Heart left ventricle (tissue), 16 donors: ENCODE results near the gene SNX9. TPM values are rescaled to one million over a fixed set of nuclear protein-coding genes. Genes with fewer than 3 reads are reported as not detected.

ENCODE experiments used
- ATAC-seq, 4 donors: fragments of 200-7000 bp; cut with Tn5 transposase; one replicate each; pipeline ENCODE4 v1.9.1; 2020 to 2022; ENCODE audit warnings: moderate library complexity in 4 of 4, mild to moderate bottlenecking in 3 of 4, moderate number of reproducible peaks in 1 of 4
- DNase-seq, 5 donors: peaks; one replicate each; pipeline ENCODE4 v3.0.0-alpha.2; 2020
- H3K27ac ChIP-seq, 12 donors: fragments of 200-600 bp; sonication (generic) in 4 of 12; one replicate each; pipeline versions ENCODE4 v1.5.0 to v1.8.0; 2016 to 2022; ENCODE audit warnings: mild to moderate bottlenecking in 2 of 12
- H3K27me3 ChIP-seq, 9 donors: fragments of 200-600 bp; sonication (generic) in 2 of 9; one replicate each; pipeline versions ENCODE4 v1.5.1 to v1.8.0; 2016 to 2022; ENCODE audit warnings: mild to moderate bottlenecking in 3 of 9
- H3K36me3 ChIP-seq, 9 donors: fragments of 200-600 bp; sonication (generic) in 2 of 9; one replicate each; pipeline versions ENCODE4 v1.5.0 to v1.8.0; 2018 to 2022; ENCODE audit warnings: mild to moderate bottlenecking in 2 of 9
- H3K4me1 ChIP-seq, 12 donors: fragments of 200-600 bp; sonication (generic) in 4 of 12; one replicate each; pipeline versions ENCODE4 v1.5.0 to v1.8.0; 2016 to 2022; ENCODE audit warnings: mild to moderate bottlenecking in 3 of 12
- H3K4me3 ChIP-seq, 12 donors: fragments of 200-600 bp; sonication (generic) in 4 of 12; one replicate each; pipeline versions ENCODE4 v1.5.0 to v1.8.0; 2017 to 2022; ENCODE audit warnings: mild to moderate bottlenecking in 9 of 12, moderate library complexity in 4 of 12
- H3K9me3 ChIP-seq, 12 donors: fragments of 200-600 bp; sonication (generic) in 4 of 12; one replicate each; pipeline versions ENCODE4 v1.5.0 to v1.8.0; 2016 to 2022; ENCODE audit warnings: mild to moderate bottlenecking in 1 of 12
- CTCF ChIP-seq, 12 donors: fragments of 200-600 bp; sonication (generic) in 4 of 12; IDR thresholded peaks; one replicate each; pipeline versions ENCODE4 v1.5.0 to v1.8.0; 2018 to 2022; ENCODE audit warnings: antibody characterized with exemption in 12 of 12, mild to moderate bottlenecking in 5 of 12
- POLR2A ChIP-seq, 2 donors: fragments of 450-650 bp; IDR thresholded peaks; one replicate each; pipeline ENCODE4 v1.6.1; 2017; ENCODE audit warnings: antibody characterized with exemption in 2 of 2, mild to moderate bottlenecking in 2 of 2, moderate library complexity in 2 of 2
- WGBS, 4 donors: extraction: QIAGEN DNeasy Blood & Tissue Kit in 2 of 4; methylation state at CpG; one replicate each; pipeline versions ENCODE4 v1.1.5 to v1.1.7; 2013 to 2018; 5-methylcytosine and 5-hydroxymethylcytosine counted together
- intact Hi-C, 10 donors: fragments of 100-400 bp; cut with DNase I; formaldehyde crosslinking; loops; one replicate each; pipeline versions ENCODE4 v1.11.1 to v1.14.2; 2022
- polyA plus RNA-seq, 2 donors: library from polyadenylated mRNA; stranded (reverse); fragments of 200-250 nt; gene quantifications; one replicate each; pipeline ENCODE4 v1.2.3, GENCODE V29; 2013
- total RNA-seq, 9 donors: library from RNA; depleted of rRNA in 2 of 9; stranded (reverse); fragments of >200 nt in 2 of 9; fragmentation: NEBNext Ultra II Directional in 3 of 9; extraction: Animal tissue kit (Norgen Biotek cat#: 25700) in 3 of 9; gene quantifications; one replicate each; pipeline versions ENCODE4 v1.1.0 to v1.2.4, GENCODE V29; 2016 to 2023
- donor health status: ischemic (EF 13 %, LVEDD 7.1; RV severe dilation, severe dysfunction).
- donor health status: healthy with polysubstance abuse.
- donor health status: DM: no; HTN: yes; CAD: no.
- donor health status: DM: no; HTN: no; CAD: no.
- donor health status: ischemic (EF 25% LVEDD 6.9; RV normal size, moderate dysfunction).
- donor health status: ischemic (EF 25% LVEDD 5.7; RV mildly dilated, moderate dysfunction).
- donor health status: healthy.
- donor health status: DM: yes; HTN: yes; CAD: no.
- donor health status: ischemic (EF 35%, LVEDD 5.7; RV mildly dilated, moderate dysfunction).
- donor health status: nonischemic (EF 11% LVEDD 7.7; RV severe dilation, severe dysfunction).
- donor health status: DM: yes; HTN: yes; CAD: no.
- donor health status: PGD.
- donor health status: ischemic (EF 29% LVEDD 5.4; RV normal size, mild dysfunction).
- donor health status: nonischemic (EF 23%, LVEDD 6.1; RV moderate dilation, normal function).

Gene SNX9
- total and polyA plus RNA-seq, 11 donors: 15.4 to 44.0 (median 30.7) TPM

- intact Hi-C loops: no loop called here
- Histone ChIP-seq H3K4me1 (no peaks in the 10 kb centered on the region), H3K9me3 (peaks cover 0 to 17% (median 3%) of the 10 kb centered on the region in 12 donors), H3K27ac (no peak overlapping the region), H3K4me3 (no peak overlapping the region), H3K27me3 (no peaks in the 10 kb centered on the region), H3K36me3 (no peaks in the 10 kb centered on the region)
- DNase-seq (no peak), ATAC-seq (no peak)
- 87 to 91% (median 89%) methylated on average over 3 of the region's 3 CpGs for WGBS, 4 donors
- TF ChIP-seq CTCF (IDR thresholded peaks at IDR 0.05): no peak
- no peak for TF ChIP-seq POLR2A (IDR thresholded peaks at IDR 0.05)
Observed at GRCh38 chr6:157806856-157807215, 16.2 kb upstream of the SNX9 start.

DNA sequence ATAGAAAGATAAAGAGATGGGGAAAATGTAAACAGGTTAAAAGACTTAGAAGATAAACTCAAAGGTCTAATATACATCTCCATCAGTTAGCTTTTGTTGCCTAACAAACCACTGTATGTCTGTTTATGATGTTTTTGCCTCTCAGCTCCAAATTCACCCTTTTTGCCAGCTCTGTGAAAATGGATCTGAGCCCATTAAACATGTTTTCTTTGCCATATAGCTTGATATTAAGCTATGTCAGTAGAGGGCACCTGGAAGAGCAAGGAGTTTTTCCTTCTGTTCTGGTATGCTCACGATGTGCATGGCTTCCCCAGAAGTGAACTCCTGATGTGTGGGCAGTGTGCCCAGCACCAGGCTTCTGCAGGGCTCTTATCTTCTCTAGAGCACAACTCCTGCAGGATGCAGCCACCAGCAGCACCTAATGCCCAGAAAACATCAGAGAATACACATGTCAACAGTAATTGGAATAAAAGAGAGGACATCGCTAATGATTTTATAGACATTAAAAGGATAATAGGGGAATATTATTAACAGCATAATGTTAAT is 14.6 kb upstream of the SNX9 start:
- TF ChIP-seq POLR2A (IDR thresholded peaks at IDR 0.05): no peak
- no peak for TF ChIP-seq CTCF (IDR thresholded peaks at IDR 0.05)
- peaks cover 0 to 20% (median 3%) of the 10 kb centered on the region in 12 donors for H3K9me3 ChIP-seq
- peaks cover 0 to 13% (median 4%) of the 10 kb centered on the region in 12 donors for H3K4me1 ChIP-seq
- no peaks in the 10 kb centered on the region for H3K27me3 ChIP-seq
- H3K4me3 ChIP-seq: no peak overlapping the region
- WGBS, 4 donors: 63 to 81% (median 72%) methylated on average over 2 of the region's 2 CpGs
- no peak overlapping the region for H3K27ac ChIP-seq
- intact Hi-C loops: no loop called here
- ATAC-seq (no peak), DNase-seq (peak in 1 of 5 donors; percentile 60)
- H3K36me3 ChIP-seq: no peaks in the 10 kb centered on the region

DNA sequence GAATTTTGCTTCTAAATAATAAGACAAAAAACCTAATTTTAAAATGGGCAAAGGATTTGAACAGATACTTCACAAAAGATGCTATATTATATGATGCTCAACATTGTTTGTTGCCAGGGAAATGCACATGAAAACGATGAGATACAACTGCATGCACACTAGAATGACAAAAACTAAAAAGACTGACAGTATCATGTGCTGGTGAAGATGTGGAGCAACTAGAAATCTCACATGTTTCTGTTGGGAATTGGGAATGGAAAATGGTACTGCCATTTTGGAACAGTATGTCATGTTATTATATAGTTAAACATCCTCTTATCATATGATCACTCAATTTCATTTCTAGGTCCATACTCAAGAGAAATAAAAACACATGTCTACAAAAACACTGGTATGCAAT is 13.4 kb upstream of the SNX9 start:
- H3K36me3 ChIP-seq: no peaks in the 10 kb centered on the region
- ATAC-seq (no peak), DNase-seq (no peak)
- no peak overlapping the region for H3K4me3 ChIP-seq
- peaks cover 0 to 22% (median 11%) of the 10 kb centered on the region in 12 donors for H3K4me1 ChIP-seq
- no peak for TF ChIP-seq CTCF (IDR thresholded peaks at IDR 0.05)
- TF ChIP-seq POLR2A (IDR thresholded peaks at IDR 0.05): no peak
- 71 to 89% (median 84%) methylated on average over 1 of the region's 1 CpG for WGBS, 4 donors
- intact Hi-C loops: no loop called here
- peaks cover 0 to 20% (median 3%) of the 10 kb centered on the region in 12 donors for H3K9me3 ChIP-seq
- H3K27ac ChIP-seq: no peak overlapping the region
- no peaks in the 10 kb centered on the region for H3K27me3 ChIP-seq

GRCh38 chr6:157811137-157811475 is 11.9 kb upstream of the SNX9 start:
- Histone ChIP-seq H3K27ac (no peak overlapping the region), H3K9me3 (peaks cover 0 to 20% (median 3%) of the 10 kb centered on the region in 12 donors), H3K4me1 (peaks cover 0 to 30% (median 13%) of the 10 kb centered on the region in 12 donors), H3K36me3 (no peaks in the 10 kb centered on the region), H3K27me3 (no peaks in the 10 kb centered on the region), H3K4me3 (no peak overlapping the region)
- no peak for TF ChIP-seq POLR2A (IDR thresholded peaks at IDR 0.05)
- no peak for TF ChIP-seq CTCF (IDR thresholded peaks at IDR 0.05)
- intact Hi-C loops: no loop called here
- ATAC-seq: no peak
- DNase-seq: no peak
